OCI-LY3 (cell line): ENCODE data around the gene ST6GALNAC1.

Source experiments
- H2AFZ ChIP-seq: fragments of 200-600, 300-600 bp; shearing (Covaris generic); 2 replicates; pipeline ENCODE4 v1.6.0; 2014; ENCODE audit warnings: antibody characterized with exemption, low read depth, low read length
- H3K27ac ChIP-seq: fragments of 200-600, 300-600 bp; sonication (generic); 2 replicates; pipeline ENCODE4 v1.5.1; 2014; ENCODE audit warnings: mild to moderate bottlenecking, low read length, moderate library complexity, mixed read lengths
- H3K27me3 ChIP-seq: fragments of 200-600, 300-600 bp; sonication (generic); 2 replicates; pipeline ENCODE4 v1.6.1; 2014; ENCODE audit warnings: low read depth, low read length, mixed read lengths
- H3K36me3 ChIP-seq: fragments of 200-600, 300-600 bp; sonication (generic); replicated peaks from 2 replicates; pipeline ENCODE3; 2014; ENCODE audit warnings: low read depth, low read length, mixed read lengths
- H3K4me1 ChIP-seq: fragments of 300-600, 200-600 bp; sonication (generic); 2 replicates; pipeline ENCODE4 v1.6.1; 2014; ENCODE audit warnings: low read length, mixed read lengths
- H3K4me2 ChIP-seq: fragments of 200-600, 300-600 bp; sonication (generic); 2 replicates; pipeline ENCODE4 v1.6.1; 2014; ENCODE audit warnings: low read length, mixed read lengths
- H3K4me3 ChIP-seq: fragments of 300-600, 200-600 bp; sonication (generic); 2 replicates; pipeline ENCODE4 v1.5.1; 2014; ENCODE audit warnings: antibody characterized with exemption, mild to moderate bottlenecking, low read length, moderate library complexity
- H3K79me2 ChIP-seq: fragments of 300-600, 200-600 bp; shearing (Covaris generic); 2 replicates; pipeline ENCODE4 v1.6.1; 2014; ENCODE audit warnings: mild to moderate bottlenecking, low read length, mixed read lengths
- H3K9ac ChIP-seq: fragments of 300-600, 200-600 bp; shearing (Covaris generic); 2 replicates; pipeline ENCODE4 v1.6.0; 2014; ENCODE audit warnings: mild to moderate bottlenecking, low read length, moderate library complexity
- H3K9me3 ChIP-seq: fragments of 200-600, 300-600 bp; shearing (Covaris generic); 2 replicates; pipeline ENCODE4 v1.6.1; 2014; ENCODE audit warnings: low read length, mixed read lengths; ENCODE audit not compliant: insufficient read depth
- H4K20me1 ChIP-seq: fragments of 200-600, 300-600 bp; sonication (generic); 2 replicates; pipeline ENCODE4 v1.6.1; 2016; ENCODE audit warnings: low read length, mixed read lengths; ENCODE audit not compliant: insufficient read depth
- EZH2phosphoT487 ChIP-seq: fragments of 200-600 bp; shearing (Covaris generic); IDR thresholded peaks from 2 replicates; pipeline ENCODE4 v1.6.1; 2018; ENCODE audit warnings: antibody characterized with exemption, mixed run types, low read depth
- TF ChIP-seq, protein P1 (sequence below): fragments of 200-600, 300-600 bp; sonication (generic); IDR thresholded peaks from 2 replicates; pipeline ENCODE4 v1.5.1; 2014; ENCODE audit warnings: antibody characterized with exemption, low read length, low read depth

ST6GALNAC1 gene

GRCh38 chr17:76688165-76688622 is 44.6 kb upstream of the ST6GALNAC1 start:
- Histone ChIP-seq H3K79me2 (no peaks in the 10 kb centered on the region), H2AFZ (no peak overlapping the region), H4K20me1 (no peaks in the 10 kb centered on the region), H3K4me1 (peaks cover 6% of the 10 kb centered on the region), H3K36me3 (no peaks in the 10 kb centered on the region), H3K27me3 (no peaks in the 10 kb centered on the region), H3K27ac (no peak overlapping the region), H3K4me2 (no peak overlapping the region), H3K9me3 (no peaks in the 10 kb centered on the region), H3K9ac (no peak overlapping the region), H3K4me3 (no peak overlapping the region)
- TF ChIP-seq EZH2phosphoT487 = no peak
- TF ChIP-seq, protein P1, sequence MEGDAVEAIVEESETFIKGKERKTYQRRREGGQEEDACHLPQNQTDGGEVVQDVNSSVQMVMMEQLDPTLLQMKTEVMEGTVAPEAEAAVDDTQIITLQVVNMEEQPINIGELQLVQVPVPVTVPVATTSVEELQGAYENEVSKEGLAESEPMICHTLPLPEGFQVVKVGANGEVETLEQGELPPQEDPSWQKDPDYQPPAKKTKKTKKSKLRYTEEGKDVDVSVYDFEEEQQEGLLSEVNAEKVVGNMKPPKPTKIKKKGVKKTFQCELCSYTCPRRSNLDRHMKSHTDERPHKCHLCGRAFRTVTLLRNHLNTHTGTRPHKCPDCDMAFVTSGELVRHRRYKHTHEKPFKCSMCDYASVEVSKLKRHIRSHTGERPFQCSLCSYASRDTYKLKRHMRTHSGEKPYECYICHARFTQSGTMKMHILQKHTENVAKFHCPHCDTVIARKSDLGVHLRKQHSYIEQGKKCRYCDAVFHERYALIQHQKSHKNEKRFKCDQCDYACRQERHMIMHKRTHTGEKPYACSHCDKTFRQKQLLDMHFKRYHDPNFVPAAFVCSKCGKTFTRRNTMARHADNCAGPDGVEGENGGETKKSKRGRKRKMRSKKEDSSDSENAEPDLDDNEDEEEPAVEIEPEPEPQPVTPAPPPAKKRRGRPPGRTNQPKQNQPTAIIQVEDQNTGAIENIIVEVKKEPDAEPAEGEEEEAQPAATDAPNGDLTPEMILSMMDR = no peak

DNA sequence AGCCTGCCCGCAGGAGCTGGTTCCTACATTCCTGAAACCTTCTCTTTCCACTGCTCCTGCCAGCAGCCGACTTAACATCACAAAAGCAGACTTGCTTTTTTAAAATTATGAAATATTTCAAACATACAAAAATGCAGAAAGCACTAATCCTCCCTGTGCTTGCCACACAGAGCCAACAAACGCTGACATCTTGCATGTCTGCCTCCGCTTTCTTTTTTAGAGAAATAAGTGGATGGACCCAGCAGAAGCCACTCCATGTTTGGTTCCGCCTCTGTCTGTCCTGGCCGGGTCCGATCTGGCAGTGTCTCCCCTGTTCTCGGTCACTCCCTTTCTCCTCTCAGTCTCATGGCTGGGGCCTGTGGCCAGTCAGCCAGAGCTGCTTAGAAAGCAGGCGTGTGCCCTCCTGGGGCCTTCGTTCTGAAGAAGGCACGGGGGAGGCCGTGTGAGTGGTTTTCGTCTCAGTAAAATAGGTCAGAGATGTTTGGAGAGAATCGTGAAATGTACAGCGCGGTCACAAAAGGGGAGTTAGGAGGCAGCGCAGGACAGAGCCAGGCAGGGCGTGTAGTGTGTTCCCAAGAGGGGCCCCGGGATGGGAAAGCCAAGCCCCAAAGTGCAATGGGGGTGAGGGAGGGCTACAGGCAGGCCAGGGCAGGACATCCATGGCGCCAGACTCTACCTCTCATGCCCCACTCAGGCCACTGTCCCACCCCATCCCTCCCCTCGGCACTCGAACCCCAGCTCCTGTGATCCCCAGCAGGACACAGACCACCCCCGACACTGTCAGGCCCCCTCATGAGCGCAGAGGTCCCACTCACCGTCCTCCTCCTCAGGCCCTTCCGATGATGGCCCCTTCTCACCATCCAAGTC is 44.0 kb upstream of the ST6GALNAC1 start:
- no peaks in the 10 kb centered on the region for H3K36me3 ChIP-seq
- H3K9me3 ChIP-seq = no peaks in the 10 kb centered on the region
- H4K20me1 ChIP-seq = no peaks in the 10 kb centered on the region
- H2AFZ ChIP-seq = no peak overlapping the region
- no peak overlapping the region for H3K9ac ChIP-seq
- H3K4me1 ChIP-seq = no peaks in the 10 kb centered on the region
- no peak overlapping the region for H3K4me2 ChIP-seq
- H3K4me3 ChIP-seq = no peak overlapping the region
- no peaks in the 10 kb centered on the region for H3K79me2 ChIP-seq
- no peak for TF ChIP-seq EZH2phosphoT487
- TF ChIP-seq, protein P1 = no peak
- H3K27ac ChIP-seq = no peak overlapping the region
- H3K27me3 ChIP-seq = no peaks in the 10 kb centered on the region

DNA sequence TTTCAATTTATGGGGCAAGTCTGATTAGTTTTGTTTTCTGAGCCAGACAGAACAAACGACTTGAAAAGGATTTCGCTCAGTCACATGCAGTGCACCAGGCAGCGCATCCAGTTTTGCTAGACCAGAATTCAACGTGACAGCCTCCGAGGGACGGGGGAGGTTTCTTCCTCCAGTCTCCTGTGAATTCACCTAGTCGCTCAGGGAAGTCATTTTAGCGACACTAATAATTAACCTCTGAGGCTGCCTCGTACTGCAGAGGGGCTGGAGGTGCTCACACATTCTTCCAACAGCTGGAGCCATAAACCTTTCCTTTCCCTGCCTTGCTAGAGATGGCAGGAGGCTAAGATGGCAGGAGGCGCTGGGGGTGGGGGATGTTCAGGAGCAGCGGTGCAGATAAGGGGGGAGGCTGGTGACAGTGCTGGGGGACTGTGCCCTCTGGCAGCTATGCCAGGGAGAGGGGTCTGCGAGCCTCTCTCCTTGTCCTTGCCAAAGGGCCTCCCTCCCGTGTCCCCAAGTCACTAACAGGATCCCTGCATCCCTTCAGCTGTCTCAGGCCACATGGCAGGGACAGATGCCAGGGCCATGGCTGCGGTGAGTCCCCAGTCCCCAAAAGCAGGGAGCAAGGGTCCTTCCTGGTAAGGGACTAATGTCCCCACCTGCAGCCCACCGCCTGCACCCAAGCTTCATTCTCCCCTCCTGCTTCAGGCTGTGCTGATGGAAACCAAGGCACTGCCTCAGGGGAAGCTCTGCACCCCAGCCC is 43.2 kb upstream of the ST6GALNAC1 start:
- no peak for TF ChIP-seq EZH2phosphoT487
- TF ChIP-seq, protein P1 = no peak
- Histone ChIP-seq H3K36me3 (no peaks in the 10 kb centered on the region), H3K4me2 (no peak overlapping the region), H4K20me1 (no peaks in the 10 kb centered on the region), H3K27me3 (no peaks in the 10 kb centered on the region), H2AFZ (no peak overlapping the region), H3K9me3 (no peaks in the 10 kb centered on the region), H3K4me1 (no peaks in the 10 kb centered on the region), H3K27ac (no peak overlapping the region), H3K79me2 (no peaks in the 10 kb centered on the region), H3K9ac (no peak overlapping the region), H3K4me3 (no peak overlapping the region)

DNA sequence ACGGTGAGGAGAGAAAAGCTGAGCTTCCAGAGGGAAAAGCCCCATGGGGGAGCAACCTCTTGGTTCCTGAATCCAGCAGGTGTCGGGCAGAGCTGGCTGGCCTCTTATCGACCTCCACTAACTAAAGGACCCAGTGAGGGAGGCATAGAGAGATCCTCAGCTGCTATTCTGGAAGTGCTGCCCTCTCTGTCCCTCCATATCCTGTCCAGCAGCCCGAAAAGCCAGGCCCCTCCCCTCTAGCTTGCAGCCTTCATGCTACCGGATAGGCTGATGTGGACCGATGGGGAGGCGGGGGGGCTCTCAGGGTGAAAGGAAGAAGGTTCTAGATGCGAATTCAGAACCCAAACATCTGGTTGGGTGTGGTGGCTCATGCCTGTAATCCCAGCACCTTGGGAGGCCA is 42.3 kb upstream of the ST6GALNAC1 start:
- Histone ChIP-seq H3K9me3 (no peaks in the 10 kb centered on the region), H3K27me3 (no peaks in the 10 kb centered on the region), H3K4me3 (no peak overlapping the region), H3K4me2 (no peak overlapping the region), H3K9ac (no peak overlapping the region), H3K4me1 (no peaks in the 10 kb centered on the region), H3K27ac (no peak overlapping the region), H3K79me2 (no peaks in the 10 kb centered on the region), H2AFZ (no peak overlapping the region), H4K20me1 (no peaks in the 10 kb centered on the region), H3K36me3 (no peaks in the 10 kb centered on the region)
- TF ChIP-seq EZH2phosphoT487 = no peak
- TF ChIP-seq, protein P1 = no peak
